OCI-LY3 (cell line): ENCODE data around the gene SIMC1.
"Not testable (repeated sequence)": the region's sequence is repeated elsewhere in the genome, so short reads cannot be mapped to it uniquely, and the experiment has no call there.

Experiments used
- H2AFZ ChIP-seq: fragments of 200-600, 300-600 bp; shearing (Covaris generic); 2 replicates; pipeline ENCODE4 v1.6.0; 2014; ENCODE audit warnings: antibody characterized with exemption, low read depth, low read length
- H3K27ac ChIP-seq: fragments of 200-600, 300-600 bp; sonication (generic); 2 replicates; pipeline ENCODE4 v1.5.1; 2014; ENCODE audit warnings: mild to moderate bottlenecking, low read length, moderate library complexity, mixed read lengths
- H3K27me3 ChIP-seq: fragments of 200-600, 300-600 bp; sonication (generic); 2 replicates; pipeline ENCODE4 v1.6.1; 2014; ENCODE audit warnings: low read depth, low read length, mixed read lengths
- H3K36me3 ChIP-seq: fragments of 200-600, 300-600 bp; sonication (generic); replicated peaks from 2 replicates; pipeline ENCODE3; 2014; ENCODE audit warnings: low read depth, low read length, mixed read lengths
- H3K4me1 ChIP-seq: fragments of 300-600, 200-600 bp; sonication (generic); 2 replicates; pipeline ENCODE4 v1.6.1; 2014; ENCODE audit warnings: low read length, mixed read lengths
- H3K4me2 ChIP-seq: fragments of 200-600, 300-600 bp; sonication (generic); 2 replicates; pipeline ENCODE4 v1.6.1; 2014; ENCODE audit warnings: low read length, mixed read lengths
- H3K4me3 ChIP-seq: fragments of 300-600, 200-600 bp; sonication (generic); 2 replicates; pipeline ENCODE4 v1.5.1; 2014; ENCODE audit warnings: antibody characterized with exemption, mild to moderate bottlenecking, low read length, moderate library complexity
- H3K79me2 ChIP-seq: fragments of 300-600, 200-600 bp; shearing (Covaris generic); 2 replicates; pipeline ENCODE4 v1.6.1; 2014; ENCODE audit warnings: mild to moderate bottlenecking, low read length, mixed read lengths
- H3K9ac ChIP-seq: fragments of 300-600, 200-600 bp; shearing (Covaris generic); 2 replicates; pipeline ENCODE4 v1.6.0; 2014; ENCODE audit warnings: mild to moderate bottlenecking, low read length, moderate library complexity
- H3K9me3 ChIP-seq: fragments of 200-600, 300-600 bp; shearing (Covaris generic); 2 replicates; pipeline ENCODE4 v1.6.1; 2014; ENCODE audit warnings: low read length, mixed read lengths; ENCODE audit not compliant: insufficient read depth
- H4K20me1 ChIP-seq: fragments of 200-600, 300-600 bp; sonication (generic); 2 replicates; pipeline ENCODE4 v1.6.1; 2016; ENCODE audit warnings: low read length, mixed read lengths; ENCODE audit not compliant: insufficient read depth
- CTCF ChIP-seq: fragments of 200-600, 300-600 bp; sonication (generic); IDR thresholded peaks from 2 replicates; pipeline ENCODE4 v1.5.1; 2014; ENCODE audit warnings: antibody characterized with exemption, low read length, low read depth
- EZH2phosphoT487 ChIP-seq: fragments of 200-600 bp; shearing (Covaris generic); IDR thresholded peaks from 2 replicates; pipeline ENCODE4 v1.6.1; 2018; ENCODE audit warnings: antibody characterized with exemption, mixed run types, low read depth

SIMC1 gene

GRCh38 chr5:176198299-176198698 lies 39.9 kb upstream of the SIMC1 start:
- not testable (repeated sequence) for H2AFZ ChIP-seq, H3K27me3 ChIP-seq, H3K27ac ChIP-seq

GRCh38 chr5:176198991-176199733 lies 39.1 kb upstream of the SIMC1 start:
- not testable (repeated sequence) for H3K27me3 ChIP-seq, H3K4me3 ChIP-seq, H3K79me2 ChIP-seq, H3K36me3 ChIP-seq, H3K9me3 ChIP-seq, H4K20me1 ChIP-seq, H3K9ac ChIP-seq, H3K27ac ChIP-seq, H3K4me2 ChIP-seq, H2AFZ ChIP-seq
- peaks cover 13% of the 10 kb centered on the region for H3K4me1 ChIP-seq

More at GRCh38 chr5:176198299-176198698, 39.9 kb upstream of the SIMC1 start:
- not testable (repeated sequence) for H3K36me3 ChIP-seq, H3K4me3 ChIP-seq, H3K79me2 ChIP-seq, H3K4me2 ChIP-seq, H4K20me1 ChIP-seq, H3K9ac ChIP-seq, H3K9me3 ChIP-seq
- H3K4me1 ChIP-seq: peaks cover 13% of the 10 kb centered on the region

- peaks cover 13% of the 10 kb centered on the region for H3K4me1 ChIP-seq
- H3K27ac ChIP-seq, H3K27me3 ChIP-seq, H3K79me2 ChIP-seq, H2AFZ ChIP-seq, H3K9me3 ChIP-seq, H3K4me3 ChIP-seq, H3K9ac ChIP-seq, H4K20me1 ChIP-seq, H3K4me2 ChIP-seq, H3K36me3 ChIP-seq: not testable (repeated sequence)
Observed at GRCh38 chr5:176199803-176200399, 38.3 kb upstream of the SIMC1 start.

GRCh38 chr5:176201811-176202210 lies 36.4 kb upstream of the SIMC1 start:
- Histone ChIP-seq H3K27ac (no peak overlapping the region), H3K4me3 (no peak overlapping the region), H3K9me3 (no peaks in the 10 kb centered on the region), H3K9ac (no peak overlapping the region), H3K27me3 (no peaks in the 10 kb centered on the region), H4K20me1 (no peaks in the 10 kb centered on the region), H2AFZ (no peak overlapping the region), H3K4me1 (peaks cover 5% of the 10 kb centered on the region; the same call in 1 of the 2 replicates), H3K4me2 (no peak overlapping the region), H3K79me2 (no peaks in the 10 kb centered on the region), H3K36me3 (no peaks in the 10 kb centered on the region)
- no peak for TF ChIP-seq EZH2phosphoT487

GRCh38 chr5:176203086-176203485 lies 35.1 kb upstream of the SIMC1 start:
- no peak overlapping the region for H3K4me3 ChIP-seq
- H2AFZ ChIP-seq: no peak overlapping the region
- H3K79me2 ChIP-seq: no peaks in the 10 kb centered on the region
- H3K4me1 ChIP-seq: no peaks in the 10 kb centered on the region
- H3K27ac ChIP-seq: no peak overlapping the region
- H3K9ac ChIP-seq: no peak overlapping the region
- H4K20me1 ChIP-seq: no peaks in the 10 kb centered on the region
- no peaks in the 10 kb centered on the region for H3K27me3 ChIP-seq
- H3K4me2 ChIP-seq: no peak overlapping the region
- no peaks in the 10 kb centered on the region for H3K9me3 ChIP-seq
- TF ChIP-seq CTCF: no peak
- TF ChIP-seq EZH2phosphoT487: no peak
- H3K36me3 ChIP-seq: no peaks in the 10 kb centered on the region

- H4K20me1 ChIP-seq, H3K4me1 ChIP-seq, H3K9me3 ChIP-seq, H3K4me2 ChIP-seq, H2AFZ ChIP-seq, H3K27ac ChIP-seq, H3K4me3 ChIP-seq, H3K9ac ChIP-seq, H3K27me3 ChIP-seq, H3K79me2 ChIP-seq, H3K36me3 ChIP-seq: not testable (repeated sequence)
Observed at GRCh38 chr5:176203535-176203934, 34.7 kb upstream of the SIMC1 start.

GRCh38 chr5:176214466-176215021 lies 23.7 kb upstream of the SIMC1 start:
- not testable (repeated sequence) for H3K36me3 ChIP-seq, H3K4me1 ChIP-seq, H3K4me3 ChIP-seq, H3K9me3 ChIP-seq, H2AFZ ChIP-seq, H3K79me2 ChIP-seq, H3K27me3 ChIP-seq, H3K9ac ChIP-seq, H3K4me2 ChIP-seq, H3K27ac ChIP-seq, H4K20me1 ChIP-seq

GRCh38 chr5:176216393-176216916 lies 21.8 kb upstream of the SIMC1 start:
- H3K4me2 ChIP-seq: not testable (repeated sequence)

More at GRCh38 chr5:176216393-176216916, 21.8 kb upstream of the SIMC1 start:
- H2AFZ ChIP-seq, H3K27me3 ChIP-seq, H3K36me3 ChIP-seq, H3K9ac ChIP-seq, H4K20me1 ChIP-seq, H3K4me3 ChIP-seq, H3K4me1 ChIP-seq, H3K9me3 ChIP-seq, H3K79me2 ChIP-seq, H3K27ac ChIP-seq: not testable (repeated sequence)
